Mucosa of rectum (tissue), 2 donors: ENCODE measurements around the gene AFDN.
"Not testable (repeated sequence)": the region's sequence is repeated elsewhere in the genome, so short reads cannot be mapped to it uniquely, and the experiment has no call there.

Experiments
- H3K27ac ChIP-seq, 2 donors: one replicate each; pipeline ENCODE4 v1.7.0; 2013; ENCODE audit warnings: inconsistent platforms in 2 of 2, low read depth in 2 of 2, low read length in 2 of 2
- H3K27me3 ChIP-seq, 2 donors: one replicate each; pipeline ENCODE4 v1.7.0; 2013; ENCODE audit warnings: low read length in 2 of 2; ENCODE audit not compliant: control insufficient read depth in 2 of 2, insufficient read depth in 2 of 2
- H3K36me3 ChIP-seq, 2 donors: one replicate each; pipeline ENCODE4 v1.7.0; 2013; ENCODE audit warnings: low read length in 2 of 2; ENCODE audit not compliant: control insufficient read depth in 2 of 2, insufficient read depth in 2 of 2
- H3K4me1 ChIP-seq, 2 donors: one replicate each; pipeline ENCODE4 v1.7.0; 2013; ENCODE audit warnings: low read length in 2 of 2, mild to moderate bottlenecking in 1 of 2; ENCODE audit not compliant: control insufficient read depth in 2 of 2, insufficient read depth in 2 of 2
- H3K4me3 ChIP-seq, 2 donors: one replicate each; pipeline ENCODE4 v1.7.0; 2013; ENCODE audit warnings: low read length in 2 of 2
- H3K9ac ChIP-seq, 2 donors: one replicate each; pipeline ENCODE4 v1.7.0; 2013; ENCODE audit warnings: low read length in 2 of 2, low read depth in 1 of 2, mild to moderate bottlenecking in 1 of 2
- H3K9me3 ChIP-seq, 2 donors: one replicate each; pipeline ENCODE4 v1.7.0; 2013; ENCODE audit warnings: low read length in 2 of 2; ENCODE audit not compliant: control insufficient read depth in 2 of 2
- donor health status: healthy.
- donor health status: Normal muscosa, but diverticular disease.

The AFDN gene

GRCh38 chr6:167993831-167994230 lies 167.1 kb downstream of the AFDN start:
- H3K27ac ChIP-seq: no peak overlapping the region
- no peak overlapping the region for H3K9ac ChIP-seq
- no peaks in the 10 kb centered on the region for H3K27me3 ChIP-seq

GRCh38 chr6:167995302-167995701 lies 168.6 kb downstream of the AFDN start:
- Histone ChIP-seq H3K4me1 (no peaks in the 10 kb centered on the region), H3K27me3 (no peaks in the 10 kb centered on the region), H3K36me3 (no peaks in the 10 kb centered on the region), H3K9me3 (no peaks in the 10 kb centered on the region), H3K9ac (no peak overlapping the region), H3K27ac (no peak overlapping the region), H3K4me3 (no peak overlapping the region)

More at GRCh38 chr6:167993831-167994230, 167.1 kb downstream of the AFDN start:
- Histone ChIP-seq H3K4me1 (no peaks in the 10 kb centered on the region), H3K4me3 (no peak overlapping the region), H3K36me3 (no peaks in the 10 kb centered on the region), H3K9me3 (no peaks in the 10 kb centered on the region)

GRCh38 chr6:167995731-167996151 lies 169.0 kb downstream of the AFDN start:
- Histone ChIP-seq H3K27ac (no peak overlapping the region), H3K4me1 (no peaks in the 10 kb centered on the region), H3K9ac (no peak overlapping the region), H3K9me3 (no peaks in the 10 kb centered on the region), H3K4me3 (no peak overlapping the region), H3K36me3 (no peaks in the 10 kb centered on the region), H3K27me3 (no peaks in the 10 kb centered on the region)

- H3K4me3 ChIP-seq: no peak overlapping the region
- H3K36me3 ChIP-seq: no peaks in the 10 kb centered on the region
- H3K27ac ChIP-seq: no peak overlapping the region
- H3K9ac ChIP-seq: no peak overlapping the region
- no peaks in the 10 kb centered on the region for H3K9me3 ChIP-seq
- H3K27me3 ChIP-seq: no peaks in the 10 kb centered on the region
- H3K4me1 ChIP-seq: no peaks in the 10 kb centered on the region
Observed at GRCh38 chr6:167996424-167997199, 169.9 kb downstream of the AFDN start.

GRCh38 chr6:167997642-167998041 lies 170.9 kb downstream of the AFDN start, which contains the start of gene KIF25:
KIF25 (plus strand) TSS chr6:167997671; CDS start chr6:168029586, 31,915 bp downstream.
- Histone ChIP-seq H3K36me3 (no peaks in the 10 kb centered on the region), H3K4me1 (no peaks in the 10 kb centered on the region), H3K27me3 (no peaks in the 10 kb centered on the region), H3K9ac (no peak within 1 kb of the TSS), H3K4me3 (no peak within 1 kb of the TSS), H3K9me3 (no peaks in the 10 kb centered on the region), H3K27ac (no peak within 1 kb of the TSS)

- H3K9ac ChIP-seq: no peak overlapping the region
- no peaks in the 10 kb centered on the region for H3K9me3 ChIP-seq
- H3K4me1 ChIP-seq: no peaks in the 10 kb centered on the region
- no peak overlapping the region for H3K4me3 ChIP-seq
- H3K27me3 ChIP-seq: no peaks in the 10 kb centered on the region
- H3K36me3 ChIP-seq: no peaks in the 10 kb centered on the region
- no peak overlapping the region for H3K27ac ChIP-seq
Observed at GRCh38 chr6:167998215-167998614, 171.5 kb downstream of the AFDN start.

- Histone ChIP-seq H3K9me3 (no peaks in the 10 kb centered on the region), H3K9ac (no peak overlapping the region), H3K27me3 (no peaks in the 10 kb centered on the region), H3K4me1 (no peaks in the 10 kb centered on the region), H3K27ac (no peak overlapping the region), H3K4me3 (no peak overlapping the region), H3K36me3 (no peaks in the 10 kb centered on the region)
Observed at GRCh38 chr6:168000198-168001028, 173.7 kb downstream of the AFDN start.

- no peak overlapping the region for H3K4me3 ChIP-seq
- no peak overlapping the region for H3K27ac ChIP-seq
- H3K27me3 ChIP-seq: no peaks in the 10 kb centered on the region
- no peak overlapping the region for H3K9ac ChIP-seq
- H3K36me3 ChIP-seq: no peaks in the 10 kb centered on the region
- H3K9me3 ChIP-seq: no peaks in the 10 kb centered on the region
- no peaks in the 10 kb centered on the region for H3K4me1 ChIP-seq
Observed at GRCh38 chr6:168001029-168001332, 174.3 kb downstream of the AFDN start.

- not testable (repeated sequence) for H3K36me3 ChIP-seq, H3K27ac ChIP-seq, H3K9me3 ChIP-seq, H3K4me1 ChIP-seq, H3K9ac ChIP-seq, H3K27me3 ChIP-seq, H3K4me3 ChIP-seq
Observed at GRCh38 chr6:168001514-168001913, 174.8 kb downstream of the AFDN start.

- H3K4me1 ChIP-seq: no peaks in the 10 kb centered on the region
- H3K9ac ChIP-seq: no peak overlapping the region
- H3K4me3 ChIP-seq: no peak overlapping the region
- H3K27ac ChIP-seq: no peak overlapping the region
- H3K9me3 ChIP-seq: no peaks in the 10 kb centered on the region
- H3K27me3 ChIP-seq: no peaks in the 10 kb centered on the region
- no peaks in the 10 kb centered on the region for H3K36me3 ChIP-seq
Observed at GRCh38 chr6:168002804-168003203, 176.1 kb downstream of the AFDN start.
